8988T (cell line): ENCODE measurements around the gene DFFB.
"Not testable (repeated sequence)": the region's sequence is repeated elsewhere in the genome, so short reads cannot be mapped to it uniquely, and the experiment has no call there.

Source experiments
- DNase-seq: peaks from one replicate; pipeline ENCODE4 v3.0.0; 2011

The DFFB gene

GRCh38 chr1:3910857-3911845 lies 53.9 kb downstream of the DFFB start:
- peak; percentile 78 for DNase-seq

DNA sequence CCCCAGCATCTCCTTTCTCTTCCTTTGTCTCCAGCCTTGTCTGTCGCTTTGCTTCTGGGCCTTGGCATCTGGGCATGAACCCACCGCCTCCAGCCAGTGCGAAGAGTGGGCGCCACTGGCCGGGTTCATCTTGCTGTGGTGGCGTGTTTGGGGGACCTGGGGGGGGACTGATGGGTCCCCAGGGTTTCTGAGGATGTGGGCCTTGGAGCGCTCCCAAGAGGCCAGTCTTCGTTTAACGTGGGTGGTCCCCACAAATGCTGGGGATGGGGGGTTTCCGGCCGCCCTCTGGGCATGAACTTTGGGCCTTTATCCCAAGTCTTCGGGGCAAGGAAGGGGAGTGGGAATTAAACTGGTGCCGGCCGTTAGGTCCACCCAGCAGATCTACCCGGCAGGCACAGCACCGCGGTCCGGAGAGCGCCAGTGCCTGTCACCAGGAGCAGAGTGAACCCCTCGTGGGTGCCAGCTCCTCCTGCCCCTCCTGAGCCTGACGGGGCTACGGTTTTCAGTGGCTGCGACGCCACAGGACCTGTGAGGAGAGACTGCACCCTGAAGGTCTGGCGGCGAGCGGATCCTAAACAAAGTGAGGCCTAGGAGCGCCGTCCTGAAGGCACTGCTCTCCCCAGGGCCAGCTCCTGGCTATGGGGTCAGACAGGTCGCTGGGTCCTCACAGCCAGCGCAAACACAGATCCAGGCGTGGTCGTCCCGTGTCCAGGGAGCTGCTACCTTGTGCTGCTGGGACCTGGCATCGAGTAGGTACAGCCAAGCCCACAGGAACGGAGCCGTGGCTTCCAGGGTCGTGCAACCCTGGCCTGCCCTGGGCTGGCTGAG lies 54.9 kb downstream of the DFFB start:
- DNase-seq: no peak

GRCh38 chr1:3912809-3913685 lies 55.8 kb downstream of the DFFB start:
- DNase-seq: no peak

DNA sequence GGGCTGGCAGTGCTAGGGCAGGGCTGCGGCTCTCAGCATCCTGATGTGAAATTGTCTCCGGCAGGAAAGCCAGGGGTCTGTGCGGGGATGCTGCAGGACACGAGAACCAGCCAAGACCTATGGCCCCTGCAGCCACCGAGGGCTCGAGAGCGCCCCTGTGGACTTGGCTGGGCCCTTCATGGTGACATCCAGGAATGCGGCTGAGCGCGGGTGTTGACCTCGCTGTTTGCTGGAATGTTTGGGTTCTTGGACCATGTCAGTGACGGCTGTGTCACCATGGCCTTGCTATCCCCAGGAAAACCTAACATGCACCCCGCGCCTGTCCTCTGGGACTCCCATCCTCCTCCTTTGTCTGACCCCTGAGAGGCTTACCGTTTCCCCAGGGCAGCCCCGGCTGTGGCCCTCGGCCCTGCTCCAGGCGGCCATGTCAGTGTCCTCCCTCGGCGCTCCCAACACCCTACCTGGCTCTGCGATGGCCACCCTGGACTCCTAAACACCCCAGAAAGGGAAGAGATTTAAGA lies 57.1 kb downstream of the DFFB start:
- DNase-seq: no peak

DNA sequence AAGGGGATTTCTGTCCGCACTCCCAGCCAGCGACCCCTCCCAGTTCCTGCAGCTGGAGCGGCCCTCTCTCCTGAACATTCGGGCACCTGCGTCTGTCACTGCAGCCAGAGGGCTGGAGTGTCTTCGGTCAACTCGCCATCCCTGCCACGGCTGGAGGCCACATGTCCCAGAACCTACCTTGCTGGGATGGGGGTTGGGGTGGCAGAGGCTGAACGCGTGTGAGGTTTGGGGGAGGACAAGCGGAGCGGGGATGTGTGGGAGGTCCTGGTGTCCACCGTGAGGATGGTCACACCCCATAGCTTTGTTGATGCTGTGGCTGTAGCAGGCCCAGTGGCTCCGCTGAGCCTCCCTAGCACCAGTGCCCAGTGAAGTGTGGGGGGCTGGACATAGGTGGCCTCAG lies 57.6 kb downstream of the DFFB start:
- DNase-seq: no peak

- DNase-seq: no peak
Measured at GRCh38 chr1:3915551-3916121, 58.4 kb downstream of the DFFB start.

DNA sequence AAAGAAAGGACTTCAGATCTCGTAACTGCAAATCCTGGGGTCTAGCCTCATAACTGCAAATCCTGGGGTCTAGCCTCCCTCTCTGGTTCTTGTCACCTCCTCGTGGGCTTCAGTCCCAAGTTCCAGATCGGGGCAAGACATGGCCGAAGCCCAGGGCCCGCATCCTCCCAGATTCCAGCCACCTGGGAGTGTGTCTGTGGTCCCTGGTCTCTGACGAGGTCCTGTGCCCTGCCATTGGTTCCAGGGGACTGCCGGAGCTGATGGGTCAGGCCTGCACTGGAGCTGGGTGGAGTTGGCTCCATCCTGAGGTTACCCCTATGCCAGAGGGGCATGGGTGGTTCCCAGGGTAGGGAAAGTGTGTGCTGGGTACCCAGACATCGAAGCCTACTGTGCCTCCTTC lies 60.5 kb downstream of the DFFB start:
- DNase-seq: no peak

- not testable (repeated sequence) for DNase-seq
Measured at GRCh38 chr1:3918359-3918758, 61.1 kb downstream of the DFFB start.

- no peak for DNase-seq
Measured at GRCh38 chr1:3918966-3919611, 61.8 kb downstream of the DFFB start.

GRCh38 chr1:3919706-3920105 lies 62.4 kb downstream of the DFFB start:
- DNase-seq: no peak

- no peak for DNase-seq
Measured at GRCh38 chr1:3921765-3922164, 64.5 kb downstream of the DFFB start.

- no peak for DNase-seq
Measured at GRCh38 chr1:3922201-3922725, 65.0 kb downstream of the DFFB start.

DNA sequence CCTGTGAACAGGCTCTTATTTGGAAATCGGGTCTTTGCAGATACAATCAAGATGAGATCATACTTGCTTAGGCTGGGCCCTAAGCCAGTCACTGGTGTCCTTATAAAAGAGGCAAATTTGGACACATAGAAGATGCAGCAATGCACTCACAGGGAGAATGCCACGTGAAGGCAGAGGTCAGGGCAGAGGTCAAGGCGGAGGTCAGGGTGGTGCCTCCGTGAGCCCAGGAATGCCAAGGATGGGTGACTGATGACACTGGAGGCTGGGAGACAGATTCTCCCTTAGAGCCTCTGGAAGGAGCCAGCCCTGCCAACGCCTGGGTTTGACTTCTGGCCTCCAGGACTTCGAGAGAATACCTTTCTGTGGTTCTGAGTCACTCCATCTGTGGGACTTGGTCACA lies 65.6 kb downstream of the DFFB start:
- DNase-seq: no peak

- no peak for DNase-seq
Measured at GRCh38 chr1:3923378-3924185, 66.3 kb downstream of the DFFB start.

- DNase-seq: no peak
Measured at GRCh38 chr1:3924186-3924824, 67.0 kb downstream of the DFFB start.

- no peak for DNase-seq
Measured at GRCh38 chr1:3924825-3925220, 67.5 kb downstream of the DFFB start.

- no peak for DNase-seq
Measured at GRCh38 chr1:3925256-3925655, 68.0 kb downstream of the DFFB start.

GRCh38 chr1:3925762-3926161 lies 68.5 kb downstream of the DFFB start:
- no peak for DNase-seq

- DNase-seq: no peak
Measured at GRCh38 chr1:3926956-3927355, 69.7 kb downstream of the DFFB start.

DNA sequence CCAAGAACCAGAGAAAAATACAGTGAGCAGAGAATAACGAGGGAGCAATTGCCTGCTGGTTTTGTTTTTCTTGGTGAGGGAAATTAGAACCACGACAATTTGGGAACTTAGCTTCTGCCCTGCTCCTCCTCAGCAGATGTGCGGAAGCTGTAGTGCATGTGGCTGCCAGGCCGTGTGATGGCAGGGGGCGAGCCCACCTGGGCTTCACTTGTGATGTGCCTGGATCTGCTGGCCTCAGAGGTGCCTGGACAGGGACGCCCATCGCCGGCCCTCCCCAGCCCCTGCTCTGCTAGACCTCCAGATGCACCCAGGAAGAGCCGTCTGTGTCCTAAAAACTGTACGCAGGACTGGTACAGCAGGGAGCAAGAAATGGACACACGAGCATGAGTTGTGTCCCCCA lies 71.3 kb downstream of the DFFB start:
- DNase-seq: no peak
